ENCODE data around the gene SBK2. TPM values are rescaled to one million over a fixed set of nuclear protein-coding genes. Genes with fewer than 3 reads are reported as not detected.
A peak's percentile ranks its signal among the peaks of the same experiment; 100 is the strongest.

Gene SBK2
- total RNA-seq, 1 donor from 2014 or later: 0.42 TPM

GRCh38 chr19:55504981-55505380, 32.0 kb downstream of the SBK2 start:
- Mint-ChIP-seq H3K27me3 (ENCODE audit: unreplicated experiment) (peaks cover 16% of the 10 kb centered on the region), H3K36me3 (ENCODE audit: unreplicated experiment) (peaks cover 21% of the 10 kb centered on the region)

GRCh38 chr19:55504252-55504603, 32.7 kb downstream of the SBK2 start:
- H3K27ac Mint-ChIP-seq (ENCODE audit: unreplicated experiment): no peak overlapping the region
- peaks cover 19% of the 10 kb centered on the region for H3K27me3 Mint-ChIP-seq (ENCODE audit: unreplicated experiment)
- H3K9me3 Mint-ChIP-seq (ENCODE audit: unreplicated experiment): peaks cover 9% of the 10 kb centered on the region
- peak; percentile 45 for TF ChIP-seq CTCF (IDR thresholded peaks at IDR 0.05; ENCODE audit: partially characterized antibody, unreplicated experiment)
- peak overlapping the region; percentile 61 for H3K4me3 Mint-ChIP-seq (ENCODE audit: unreplicated experiment)
- H3K4me1 Mint-ChIP-seq (ENCODE audit: low read depth, unreplicated experiment): no peaks in the 10 kb centered on the region
- no peak for DNase-seq
- H3K36me3 Mint-ChIP-seq (ENCODE audit: unreplicated experiment): peaks cover 21% of the 10 kb centered on the region

More at GRCh38 chr19:55504981-55505380, 32.0 kb downstream of the SBK2 start:
- Mint-ChIP-seq H3K4me3 (ENCODE audit: unreplicated experiment) (no peak overlapping the region), H3K4me1 (ENCODE audit: low read depth, unreplicated experiment) (no peaks in the 10 kb centered on the region), H3K27ac (ENCODE audit: unreplicated experiment) (no peak overlapping the region), H3K9me3 (ENCODE audit: unreplicated experiment) (peaks cover 9% of the 10 kb centered on the region)
- DNase-seq: no peak
- TF ChIP-seq CTCF (IDR thresholded peaks at IDR 0.05; ENCODE audit: partially characterized antibody, unreplicated experiment): no peak

- H3K4me1 Mint-ChIP-seq (ENCODE audit: low read depth, unreplicated experiment): no peaks in the 10 kb centered on the region
Observed at GRCh38 chr19:55503502-55504251, 33.3 kb downstream of the SBK2 start.

GRCh38 chr19:55503157-55503501, 33.8 kb downstream of the SBK2 start:
- Mint-ChIP-seq H3K4me3 (ENCODE audit: unreplicated experiment) (peak overlapping the region; percentile 59), H3K27me3 (ENCODE audit: unreplicated experiment) (peaks cover 19% of the 10 kb centered on the region), H3K9me3 (ENCODE audit: unreplicated experiment) (peaks cover 9% of the 10 kb centered on the region), H3K36me3 (ENCODE audit: unreplicated experiment) (peaks cover 21% of the 10 kb centered on the region), H3K4me1 (ENCODE audit: low read depth, unreplicated experiment) (no peaks in the 10 kb centered on the region), H3K27ac (ENCODE audit: unreplicated experiment) (no peak overlapping the region)
- no peak for DNase-seq
- no peak for TF ChIP-seq CTCF (IDR thresholded peaks at IDR 0.05; ENCODE audit: partially characterized antibody, unreplicated experiment)

More at GRCh38 chr19:55503502-55504251, 33.3 kb downstream of the SBK2 start:
- peak; percentile 99 for TF ChIP-seq CTCF (IDR thresholded peaks at IDR 0.05; ENCODE audit: partially characterized antibody, unreplicated experiment)
- H3K36me3 Mint-ChIP-seq (ENCODE audit: unreplicated experiment): peaks cover 21% of the 10 kb centered on the region
- peak overlapping the region; percentile 68 for H3K27ac Mint-ChIP-seq (ENCODE audit: unreplicated experiment)
- H3K27me3 Mint-ChIP-seq (ENCODE audit: unreplicated experiment): peaks cover 19% of the 10 kb centered on the region
- DNase-seq: peak; percentile 98
- peaks cover 9% of the 10 kb centered on the region for H3K9me3 Mint-ChIP-seq (ENCODE audit: unreplicated experiment)
- H3K4me3 Mint-ChIP-seq (ENCODE audit: unreplicated experiment): peak overlapping the region; percentile 78

- Mint-ChIP-seq H3K4me1 (ENCODE audit: low read depth, unreplicated experiment) (no peaks in the 10 kb centered on the region), H3K4me3 (ENCODE audit: unreplicated experiment) (peak overlapping the region; percentile 22), H3K27me3 (ENCODE audit: unreplicated experiment) (peaks cover 20% of the 10 kb centered on the region), H3K9me3 (ENCODE audit: unreplicated experiment) (peaks cover 11% of the 10 kb centered on the region), H3K27ac (ENCODE audit: unreplicated experiment) (no peak overlapping the region), H3K36me3 (ENCODE audit: unreplicated experiment) (peaks cover 21% of the 10 kb centered on the region)
- no peak for DNase-seq
- no peak for TF ChIP-seq CTCF (IDR thresholded peaks at IDR 0.05; ENCODE audit: partially characterized antibody, unreplicated experiment)
Observed at GRCh38 chr19:55502197-55502952, 34.6 kb downstream of the SBK2 start.

Measured in glutamatergic neuron (in vitro differentiated cells).